HEK293 (cell line): Measurements from ENCODE around the gene GPR17.

Experiments used
- CTCF ChIA-PET: fragments of 350-600 bp; formaldehyde crosslinking; extraction: SDS; loops from one replicate; lab custom pipeline; 2021; ENCODE audit warnings: antibody characterized with exemption; lab: Yijun Ruan, JAX
- POLR2A ChIA-PET: fragments of 300-600 bp; formaldehyde crosslinking; extraction: SDS; loops from one replicate; lab custom pipeline; 2020; ENCODE audit warnings: antibody characterized with exemption, inconsistent platforms; lab: Yijun Ruan, JAX
- H3K27ac ChIP-seq: fragments of 200-500 bp; sonication (Bioruptor generic); 2 replicates; pipeline ENCODE4 v1.5.1; 2014; ENCODE audit warnings: low read depth, low read length, control low read depth, inconsistent platforms; ENCODE audit errors: extremely low read depth
- H3K36me3 ChIP-seq, 2 experiments: fragments of 200-500 bp in 1 of 2; sonication (Bioruptor generic) in 1 of 2; 1 replicate in 1 of 2; 2 replicates in 1 of 2; pipeline ENCODE4 v1.5.1; 2014 to 2017; ENCODE audit warnings: inconsistent platforms in 2 of 2, low read length in 2 of 2; ENCODE audit not compliant: control insufficient read depth in 2 of 2, insufficient read depth in 1 of 2
- H3K4me1 ChIP-seq: fragments of 200-500 bp; sonication (Bioruptor generic); 2 replicates; pipeline ENCODE4 v1.5.1; 2014; ENCODE audit warnings: mild to moderate bottlenecking, low read length, inconsistent platforms; ENCODE audit not compliant: control insufficient read depth, insufficient read depth
- H3K4me3 ChIP-seq: 2 replicates; pipeline ENCODE4 v1.5.1; 2011; ENCODE audit warnings: low read depth, mild to moderate bottlenecking, control low read depth, low read length, moderate library complexity
- H3K9me3 ChIP-seq: fragments of 200-500 bp; sonication (Bioruptor generic); 2 replicates; pipeline ENCODE4 v1.5.1; 2014; ENCODE audit warnings: low read depth, low read length, inconsistent platforms; ENCODE audit not compliant: control insufficient read depth, insufficient read depth
- KLF1 ChIP-seq: fragments of 450-650 bp; formaldehyde crosslinking; IDR thresholded peaks from 2 replicates; pipeline ENCODE4 v1.5.1; 2016; ENCODE audit warnings: missing biosample characterization, missing genetic modification characterization
- KLF9 ChIP-seq: fragments of 450-650 bp; formaldehyde crosslinking; IDR thresholded peaks from 2 replicates; pipeline ENCODE4 v1.5.1; 2016; ENCODE audit warnings: missing biosample characterization, missing genetic modification characterization, low read depth
- PRDM1 ChIP-seq: fragments of 450-650 bp; formaldehyde crosslinking; IDR thresholded peaks from 2 replicates; pipeline ENCODE4; 2016; ENCODE audit warnings: missing biosample characterization, missing genetic modification characterization
- REPIN1 ChIP-seq: fragments of 450-650 bp; formaldehyde crosslinking; IDR thresholded peaks from 2 replicates; pipeline ENCODE4 v1.5.1; 2017; ENCODE audit warnings: missing biosample characterization, missing genetic modification characterization, low read depth
- SETDB1 ChIP-seq: IDR thresholded peaks from one replicate; pipeline ENCODE4 v1.6.1; 2017; ENCODE audit warnings: mild to moderate bottlenecking, low read length, moderate library complexity, mixed read lengths; ENCODE audit not compliant: insufficient read length
- ZBTB10 ChIP-seq: fragments of 450-650 bp; formaldehyde crosslinking; IDR thresholded peaks from 2 replicates; pipeline ENCODE4 v1.5.1; 2016; ENCODE audit warnings: missing biosample characterization, missing genetic modification characterization
- ZBTB20 ChIP-seq: fragments of 450-650 bp; formaldehyde crosslinking; IDR thresholded peaks from 2 replicates; pipeline ENCODE4 v1.5.1; 2016; ENCODE audit warnings: missing biosample characterization, missing genetic modification characterization
- ZIC2 ChIP-seq: fragments of 450-650 bp; formaldehyde crosslinking; IDR thresholded peaks from 2 replicates; pipeline ENCODE4 v1.5.1; 2016; ENCODE audit warnings: missing biosample characterization, missing genetic modification characterization
- ZNF169 ChIP-seq: fragments of 450-650 bp; formaldehyde crosslinking; IDR thresholded peaks from 2 replicates; pipeline ENCODE4 v1.5.1; 2016; ENCODE audit warnings: missing biosample characterization, missing genetic modification characterization
- ZNF221 ChIP-seq: fragments of 450-650 bp; formaldehyde crosslinking; IDR thresholded peaks from 2 replicates; pipeline ENCODE4 v1.5.1; 2017; ENCODE audit warnings: missing biosample characterization, missing genetic modification characterization, borderline replicate concordance
- ZNF350 ChIP-seq: fragments of 450-650 bp; formaldehyde crosslinking; IDR thresholded peaks from 2 replicates; pipeline ENCODE4 v1.5.0; 2017; ENCODE audit warnings: missing biosample characterization, mild to moderate bottlenecking, missing genetic modification characterization
- ZNF362 ChIP-seq: fragments of 450-650 bp; formaldehyde crosslinking; IDR thresholded peaks from 2 replicates; pipeline ENCODE4 v1.5.1; 2016; ENCODE audit warnings: missing biosample characterization, missing genetic modification characterization
- ZNF391 ChIP-seq: fragments of 450-650 bp; formaldehyde crosslinking; IDR thresholded peaks from 2 replicates; pipeline ENCODE4 v1.5.1; 2016; ENCODE audit warnings: low read depth, missing biosample characterization, missing genetic modification characterization, borderline replicate concordance
- ZNF529 ChIP-seq: fragments of 450-650 bp; formaldehyde crosslinking; IDR thresholded peaks from 2 replicates; pipeline ENCODE4 v1.5.1; 2017; ENCODE audit warnings: missing genetic modification characterization, missing biosample characterization; ENCODE audit not compliant: insufficient replicate concordance
- ZNF558 ChIP-seq: fragments of 450-650 bp; formaldehyde crosslinking; IDR thresholded peaks from 2 replicates; pipeline ENCODE4 v1.5.1; 2016; ENCODE audit warnings: missing biosample characterization, missing genetic modification characterization
- ZNF561 ChIP-seq: fragments of 450-650 bp; IDR thresholded peaks from 2 replicates; pipeline ENCODE4 v1.5.1; 2018; ENCODE audit warnings: missing biosample characterization, missing genetic modification characterization, borderline replicate concordance
- ZNF600 ChIP-seq: fragments of 450-650 bp; formaldehyde crosslinking; IDR thresholded peaks from 2 replicates; pipeline ENCODE4 v1.5.1; 2016; ENCODE audit warnings: missing biosample characterization, missing genetic modification characterization
- ZNF654 ChIP-seq: fragments of 450-650 bp; formaldehyde crosslinking; IDR thresholded peaks from 2 replicates; pipeline ENCODE4 v1.5.1; 2016; ENCODE audit warnings: low read depth, missing biosample characterization, missing genetic modification characterization
- ZNF677 ChIP-seq: fragments of 450-650 bp; IDR thresholded peaks from 2 replicates; pipeline ENCODE4 v1.5.0; 2018; ENCODE audit warnings: missing biosample characterization, mild to moderate bottlenecking, missing genetic modification characterization, moderate library complexity
- ZNF76 ChIP-seq: fragments of 450-650 bp; formaldehyde crosslinking; IDR thresholded peaks from 2 replicates; pipeline ENCODE4; 2016; ENCODE audit warnings: low read depth, missing biosample characterization, missing genetic modification characterization, borderline replicate concordance
- ZNF785 ChIP-seq: fragments of 450-650 bp; formaldehyde crosslinking; IDR thresholded peaks from 2 replicates; pipeline ENCODE4 v1.5.1; 2016; ENCODE audit warnings: missing biosample characterization, missing genetic modification characterization
- ZSCAN4 ChIP-seq: fragments of 450-650 bp; formaldehyde crosslinking; IDR thresholded peaks from 2 replicates; pipeline ENCODE4 v1.5.1; 2017; ENCODE audit warnings: missing biosample characterization, missing genetic modification characterization

GPR17 gene

GRCh38 chr2:127653421-127654083 lies 7.6 kb downstream of the GPR17 start:
- ChIA-PET POLR2A (interaction anchor here (2.0 kb wide), 1 partner anchor 62 kb away, joined by 4 read pairs; no protein-coding TSS in a partner anchor), CTCF (interaction anchor here (0.7 to 4.3 kb wide), 4 partner anchors 18 to 272 kb away, joined by 3 to 37 read pairs (median 4); no protein-coding TSS in a partner anchor)
- no peak overlapping the region for H3K27ac ChIP-seq
- peak; percentile 45; the same call in 1 of the 2 replicates for TF ChIP-seq ZBTB20 (tag by site-specific recombination)
- 0 out of 2 replicates have a peak, but pooled peaks have one; percentile 14 for TF ChIP-seq ZIC2
- no peak for TF ChIP-seq KLF1 (tag by site-specific recombination)
- H3K9me3 ChIP-seq, result no peaks in the 10 kb centered on the region
- no peaks in the 10 kb centered on the region for H3K36me3 ChIP-seq
- no peak overlapping the region for H3K4me3 ChIP-seq
- no peaks in the 10 kb centered on the region for H3K4me1 ChIP-seq

- ChIA-PET CTCF (interaction anchor here (0.7 to 4.3 kb wide), 2 partner anchors 63 to 120 kb away, joined by 3 to 37 read pairs; no protein-coding TSS in a partner anchor), POLR2A (interaction anchor here (2.0 kb wide), 1 partner anchor 63 kb away, joined by 4 read pairs; no protein-coding TSS in a partner anchor)
- Histone ChIP-seq H3K9me3 (no peaks in the 10 kb centered on the region), H3K4me3 (no peak overlapping the region), H3K36me3 (no peaks in the 10 kb centered on the region), H3K4me1 (no peaks in the 10 kb centered on the region), H3K27ac (no peak overlapping the region)
- no peak for TF ChIP-seq ZNF558 (tag by site-specific recombination)
- TF ChIP-seq ZNF654 (tag by site-specific recombination), result no peak
- no peak for TF ChIP-seq KLF9 (tag by site-specific recombination)
- TF ChIP-seq SETDB1, result no peak
- TF ChIP-seq ZNF529, result no peak
- TF ChIP-seq ZNF561 (tag by site-specific recombination), result no peak
- TF ChIP-seq ZNF600 (tag by site-specific recombination), result no peak
- TF ChIP-seq ZNF362 (tag by site-specific recombination), result no peak
- no peak for TF ChIP-seq ZIC2
- TF ChIP-seq REPIN1, result no peak
- no peak for TF ChIP-seq ZNF76
- no peak for TF ChIP-seq ZNF391 (tag by site-specific recombination)
- no peak for TF ChIP-seq ZSCAN4 (tag by site-specific recombination)
- TF ChIP-seq ZNF169 (tag by site-specific recombination), result no peak
- TF ChIP-seq PRDM1 (tag by site-specific recombination), result no peak
Observed at GRCh38 chr2:127654084-127654837, 8.3 kb downstream of the GPR17 start.

GRCh38 chr2:127654838-127655175 lies 8.9 kb downstream of the GPR17 start:
- Histone ChIP-seq H3K27ac (no peak overlapping the region), H3K4me3 (no peak overlapping the region), H3K36me3 (no peaks in the 10 kb centered on the region), H3K9me3 (no peaks in the 10 kb centered on the region), H3K4me1 (no peaks in the 10 kb centered on the region)
- ChIA-PET CTCF (interaction anchor here (4.3 kb wide), 1 partner anchor 64 kb away, joined by 37 read pairs; no protein-coding TSS in a partner anchor), POLR2A (interaction anchor here (2.0 kb wide), 1 partner anchor 63 kb away, joined by 4 read pairs; no protein-coding TSS in a partner anchor)
- no peak for TF ChIP-seq PRDM1 (tag by site-specific recombination)
- TF ChIP-seq ZNF350 (tag by site-specific recombination), result no peak
- TF ChIP-seq ZNF677, result no peak
- no peak for TF ChIP-seq ZNF785 (tag by site-specific recombination)
- TF ChIP-seq ZNF221, result no peak
- TF ChIP-seq ZBTB10 (tag by site-specific recombination), result no peak
